Sciatic nerve (tissue), 2 donors: ENCODE results near the gene CDAN1. TPM values are rescaled to one million over a fixed set of nuclear protein-coding genes. Genes with fewer than 3 reads are reported as not detected.

Source experiments
- ATAC-seq: fragments of 200-7000 bp; cut with Tn5 transposase; one replicate; pipeline ENCODE4 v1.9.1; 2020; ENCODE audit warnings: mild to moderate bottlenecking, moderate library complexity
- DNase-seq: peaks from one replicate; pipeline ENCODE4 v3.0.0-alpha.2; 2020; ENCODE audit warnings: low spot score
- intact Hi-C: fragments of 100-400 bp; cut with DNase I; formaldehyde crosslinking; loops from one replicate; pipeline ENCODE4 v1.14.2; 2022
- total RNA-seq: library from RNA; stranded (reverse); fragmentation: NEBNext Ultra II Directional; extraction: Animal tissue kit (Norgen Biotek cat#: 25700); gene quantifications from one replicate; pipeline ENCODE4 v1.2.1, GENCODE V29; 2021
- donor health status: DM: no; HTN: no; CAD: no.
- donor health status: DM: no; HTN: no; CAD: no.

CDAN1 gene
- total RNA-seq, 1 donor from 2014 or later, result 21.3 TPM

GRCh38 chr15:42716125-42716524, 20.8 kb downstream of the CDAN1 start:
- intact Hi-C loops, result no loop called here
- DNase-seq (no peak), ATAC-seq (no peak)

- intact Hi-C loops, result no loop called here
- DNase-seq, result no peak
- no peak for ATAC-seq
Observed at GRCh38 chr15:42712584-42712983, 24.3 kb downstream of the CDAN1 start.

GRCh38 chr15:42711746-42712145, 25.2 kb downstream of the CDAN1 start:
- DNase-seq (no peak), ATAC-seq (no peak)
- intact Hi-C loops, result no loop called here

GRCh38 chr15:42710662-42711061, 26.3 kb downstream of the CDAN1 start:
- ATAC-seq (no peak), DNase-seq (no peak)
- intact Hi-C loops, result no loop called here

- intact Hi-C loops, result no loop called here
- DNase-seq (no peak), ATAC-seq (no peak)
Observed at GRCh38 chr15:42707873-42708544, 28.9 kb downstream of the CDAN1 start.

GRCh38 chr15:42707068-42707467, 29.9 kb downstream of the CDAN1 start:
- DNase-seq, result no peak
- no peak for ATAC-seq
- intact Hi-C loops, result no loop called here

- DNase-seq (no peak), ATAC-seq (no peak)
- intact Hi-C loops, result no loop called here
Observed at GRCh38 chr15:42705336-42705735, 31.6 kb downstream of the CDAN1 start.

GRCh38 chr15:42704492-42704926, 32.4 kb downstream of the CDAN1 start:
- DNase-seq, result no peak
- intact Hi-C loops, result no loop called here
- peak; percentile 89 for ATAC-seq

GRCh38 chr15:42696626-42697025, 40.3 kb downstream of the CDAN1 start:
- ATAC-seq (no peak), DNase-seq (no peak)
- intact Hi-C loops, result no loop called here

GRCh38 chr15:42695527-42696071, 41.3 kb downstream of the CDAN1 start:
- intact Hi-C loops, result no loop called here
- ATAC-seq (no peak), DNase-seq (no peak)

- no peak for DNase-seq
- no peak for ATAC-seq
- intact Hi-C loops, result no loop called here
Observed at GRCh38 chr15:42694398-42694797, 42.5 kb downstream of the CDAN1 start.

GRCh38 chr15:42693942-42694341, 43.0 kb downstream of the CDAN1 start:
- intact Hi-C loops, result no loop called here
- DNase-seq, result no peak
- no peak for ATAC-seq

- no peak for ATAC-seq
- intact Hi-C loops, result no loop called here
- no peak for DNase-seq
Observed at GRCh38 chr15:42693496-42693895, 43.4 kb downstream of the CDAN1 start.

- intact Hi-C loops, result no loop called here
- ATAC-seq (no peak), DNase-seq (no peak)
Observed at GRCh38 chr15:42692997-42693396, 43.9 kb downstream of the CDAN1 start.

GRCh38 chr15:42692536-42692935, 44.4 kb downstream of the CDAN1 start:
- no peak for DNase-seq
- intact Hi-C loops, result no loop called here

GRCh38 chr15:42691770-42692169, 45.2 kb downstream of the CDAN1 start:
- intact Hi-C loops, result no loop called here
- DNase-seq (no peak), ATAC-seq (no peak)

More at GRCh38 chr15:42692536-42692935, 44.4 kb downstream of the CDAN1 start:
- no peak for ATAC-seq

- intact Hi-C loops, result no loop called here
- DNase-seq (no peak), ATAC-seq (no peak)
Observed at GRCh38 chr15:42691308-42691707, 45.6 kb downstream of the CDAN1 start.

- ATAC-seq (no peak), DNase-seq (no peak)
- intact Hi-C loops, result no loop called here
Observed at GRCh38 chr15:42688301-42688700, 48.6 kb downstream of the CDAN1 start.

- intact Hi-C loops, result no loop called here
- no peak for DNase-seq
- ATAC-seq, result no peak
Observed at GRCh38 chr15:42687740-42688139, 49.2 kb downstream of the CDAN1 start.

GRCh38 chr15:42686281-42686680, 50.6 kb downstream of the CDAN1 start:
- ATAC-seq (no peak), DNase-seq (no peak)
- intact Hi-C loops, result no loop called here

- DNase-seq (no peak), ATAC-seq (no peak)
- intact Hi-C loops, result no loop called here
Observed at GRCh38 chr15:42681119-42681518, 55.8 kb downstream of the CDAN1 start.
